Ascending aorta (tissue), 2 donors: ENCODE data around the gene TVP23A. TPM values are rescaled to one million over a fixed set of nuclear protein-coding genes. Genes with fewer than 3 reads are reported as not detected.
A peak's percentile ranks its signal among the peaks of the same experiment; 100 is the strongest.
"Not testable (repeated sequence)": the region's sequence is repeated elsewhere in the genome, so short reads cannot be mapped to it uniquely, and the experiment has no call there.

Experiments
- DNase-seq, 2 donors: peaks; one replicate each; pipeline ENCODE4 v3.0.0-alpha.2; 2019; ENCODE audit warnings: low spot score in 2 of 2
- H3K27ac ChIP-seq, 2 donors: fragments of 200-600 bp; sonication (generic); one replicate each; pipeline ENCODE4 v1.5.1; 2016 to 2017; ENCODE audit warnings: mild to moderate bottlenecking in 1 of 2
- H3K27me3 ChIP-seq: fragments of 200-600 bp; sonication (generic); one replicate; pipeline ENCODE4 v1.5.1; 2017
- H3K36me3 ChIP-seq, 2 donors: fragments of 200-600 bp; sonication (generic); one replicate each; pipeline ENCODE4 v1.5.1; 2016
- H3K4me1 ChIP-seq, 2 donors: fragments of 200-600 bp; sonication (generic); one replicate each; pipeline ENCODE4 v1.5.1; 2016 to 2017; ENCODE audit warnings: mild to moderate bottlenecking in 1 of 2
- H3K4me3 ChIP-seq, 2 donors: fragments of 200-600 bp; sonication (generic); one replicate each; pipeline ENCODE4 v1.5.1; 2016 to 2017; ENCODE audit warnings: mild to moderate bottlenecking in 1 of 2
- H3K9me3 ChIP-seq, 2 donors: fragments of 200-600 bp; sonication (generic); one replicate each; pipeline ENCODE4 v1.5.1; 2016
- CTCF ChIP-seq, 3 experiments: fragments of 200-600 bp in 2 of 3; fragments of 450-650 bp in 1 of 3; sonication (generic) in 2 of 3; IDR thresholded peaks; one replicate each; pipeline ENCODE4 v1.5.1; 2016 to 2019; ENCODE audit warnings: antibody characterized with exemption in 3 of 3, mild to moderate bottlenecking in 1 of 3, moderate library complexity in 1 of 3
- intact Hi-C: fragments of 100-400 bp; cut with DNase I; formaldehyde crosslinking; loops from one replicate; pipeline ENCODE4 v1.15.1; 2023
- total RNA-seq: library from RNA; depleted of rRNA; stranded (reverse); fragments of >200 nt; gene quantifications from one replicate; pipeline ENCODE4 v1.1.0, GENCODE V29; 2016

The TVP23A gene
- total RNA-seq, 1 donor from 2014 or later: not detected

GRCh38 chr16:10744370-10745030, 74.1 kb downstream of the TVP23A start:
- TF ChIP-seq CTCF (IDR thresholded peaks at IDR 0.05): no peak
- peaks cover 21 to 22% of the 10 kb centered on the region in 2 donors for H3K36me3 ChIP-seq
- peak overlapping the region; percentile 66 to 71 for H3K4me3 ChIP-seq
- H3K27me3 ChIP-seq: no peaks in the 10 kb centered on the region
- H3K9me3 ChIP-seq: no peaks in the 10 kb centered on the region
- DNase-seq: peak in 1 of 2 donors; percentile 79
- H3K27ac ChIP-seq: peak overlapping the region; percentile 71 to 95
- peaks cover 12 to 24% of the 10 kb centered on the region in 2 donors for H3K4me1 ChIP-seq
- intact Hi-C loops: loop anchor here (1.0 to 10.0 kb wide), 6 partner anchors 12 to 1652 kb away; partner anchors contain the start of genes DEXI, HAPSTR1 and RMI2

- peak within 1 kb of the TSS; percentile 66 to 71 for H3K4me3 ChIP-seq
- H3K9me3 ChIP-seq: no peaks in the 10 kb centered on the region
- DNase-seq: peak; percentile 99 to 100
- H3K36me3 ChIP-seq: peaks cover 16 to 17% of the 10 kb centered on the region in 2 donors
- H3K4me1 ChIP-seq: peaks cover 12 to 24% of the 10 kb centered on the region in 2 donors
- TF ChIP-seq CTCF (IDR thresholded peaks at IDR 0.05): no peak
- no peaks in the 10 kb centered on the region for H3K27me3 ChIP-seq
- intact Hi-C loops: loop anchor here (1.0 to 10.0 kb wide), 7 partner anchors 13 to 1651 kb away; partner anchors contain the start of genes DEXI, HAPSTR1 and RMI2
- peak within 1 kb of the TSS; percentile 95 for H3K27ac ChIP-seq
Observed at GRCh38 chr16:10743610-10744369, 74.8 kb downstream of the TVP23A start, which contains the start of gene NUBP1. Gene NUBP1, plus strand, starts transcription at chr16:10743842. Its CDS starts 22 bp downstream, at chr16:10743864.

- Histone ChIP-seq H3K27ac (peak overlapping the region; percentile 95), H3K4me1 (peaks cover 17 to 29% of the 10 kb centered on the region in 2 donors), H3K36me3 (peaks cover 10 to 11% of the 10 kb centered on the region in 2 donors), H3K4me3 (peak overlapping the region; percentile 66 to 71), H3K27me3 (no peaks in the 10 kb centered on the region), H3K9me3 (no peaks in the 10 kb centered on the region)
- intact Hi-C loops: loop anchor here (2.0 to 10.0 kb wide), 3 partner anchors 184 to 1651 kb away; partner anchors contain the start of genes HAPSTR1 and RMI2
- no peak for TF ChIP-seq CTCF (IDR thresholded peaks at IDR 0.05)
- peak in 1 of 2 donors; percentile 15 for DNase-seq
Observed at GRCh38 chr16:10743227-10743609, 75.4 kb downstream of the TVP23A start.

- H3K4me3 ChIP-seq: no peak overlapping the region
- H3K4me1 ChIP-seq: peaks cover 22 to 39% of the 10 kb centered on the region in 2 donors
- TF ChIP-seq CTCF (IDR thresholded peaks at IDR 0.05): no peak
- H3K36me3 ChIP-seq: no peaks in the 10 kb centered on the region
- intact Hi-C loops: loop anchor here (2.0 to 10.0 kb wide), 3 partner anchors 183 to 1650 kb away; partner anchors contain the start of genes HAPSTR1 and RMI2
- H3K9me3 ChIP-seq: no peaks in the 10 kb centered on the region
- no peaks in the 10 kb centered on the region for H3K27me3 ChIP-seq
- DNase-seq: peak in 1 of 2 donors; percentile 79
- peak overlapping the region; percentile 95 for H3K27ac ChIP-seq
Observed at GRCh38 chr16:10741844-10742243, 76.8 kb downstream of the TVP23A start.

GRCh38 chr16:10741249-10741648, 77.3 kb downstream of the TVP23A start:
- peaks cover 22 to 39% of the 10 kb centered on the region in 2 donors for H3K4me1 ChIP-seq
- H3K36me3 ChIP-seq, H3K4me3 ChIP-seq, H3K9me3 ChIP-seq, H3K27me3 ChIP-seq: not testable (repeated sequence)
- H3K27ac ChIP-seq: peak overlapping the region; percentile 95
- intact Hi-C loops: loop anchor here (5.0 to 10.0 kb wide), 2 partner anchors 604 to 1649 kb away; partner anchors contain the start of genes HAPSTR1 and RMI2
- DNase-seq: peak in 1 of 2 donors; percentile 60
